Endothelial cell of umbilical vein (primary cell): ENCODE measurements around the gene NKD1. TPM values are rescaled to one million over a fixed set of nuclear protein-coding genes. Genes with fewer than 3 reads are reported as not detected.

Source experiments
- BruUV-seq: library from RNA; stranded (reverse); fragments of 400-500 nt; replicated peaks from 2 replicates; lab custom pipeline; 2021; lab: Mats Ljungman, UMichigan
- CTCF ChIA-PET: fragments of 300-600, 350-600 bp; sonication (Branson Sonifier 250); formaldehyde crosslinking; loops from one replicate; lab custom pipeline; 2021; ENCODE audit warnings: antibody characterized with exemption, inconsistent platforms; lab: Charles Lee
- POLR2A ChIA-PET: fragments of 300-600, 350-600 bp; sonication (Branson Sonifier 250); formaldehyde crosslinking; loops from one replicate; lab custom pipeline; 2021; ENCODE audit warnings: antibody characterized with exemption, inconsistent platforms; lab: Charles Lee
- DNase-seq: peaks from one replicate; pipeline ENCODE4 v3.0.0-alpha.2; 2011; ENCODE audit warnings: low read depth, low spot score
- FAIRE-seq: peaks from 2 replicates; lab custom pipeline; 2011; peaks lifted over from hg19 to GRCh38; lab: Jason Lieb, UNC
- H2AFZ ChIP-seq: 2 replicates; pipeline ENCODE4 v1.6.0; 2012; ENCODE audit warnings: low read depth, low read length, control low read depth, inconsistent platforms
- H3K27ac ChIP-seq: 2 replicates; pipeline ENCODE4 v1.5.1; 2011; ENCODE audit warnings: low read depth, mild to moderate bottlenecking, control low read depth, low read length, moderate library complexity; ENCODE audit not compliant: insufficient read depth
- H3K27me3 ChIP-seq, 2 experiments: 2 replicates each; pipeline versions ENCODE4 v1.6.0 to v1.6.1; 2011; ENCODE audit warnings: low read length in 2 of 2, mixed read lengths in 1 of 2; ENCODE audit not compliant: control insufficient read depth in 2 of 2, insufficient read depth in 2 of 2
- H3K36me3 ChIP-seq, 2 experiments: 2 replicates in 1 of 2; 3 replicates in 1 of 2; pipeline ENCODE4 v1.5.1; 2011; ENCODE audit warnings: low read length in 2 of 2, mild to moderate bottlenecking in 1 of 2, moderate library complexity in 1 of 2; ENCODE audit not compliant: control insufficient read depth in 2 of 2, insufficient read depth in 2 of 2; ENCODE audit errors: extremely low read depth in 1 of 2
- H3K4me1 ChIP-seq: 3 replicates; pipeline ENCODE4 v1.5.1; 2011; ENCODE audit warnings: mild to moderate bottlenecking, low read length; ENCODE audit not compliant: control insufficient read depth, insufficient read depth; ENCODE audit errors: extremely low read depth
- H3K4me2 ChIP-seq: 2 replicates; pipeline ENCODE4 v1.6.1; 2011; ENCODE audit warnings: low read length, control low read depth, mixed read lengths; ENCODE audit not compliant: insufficient read depth
- H3K4me3 ChIP-seq, 3 experiments: fragments of 200-600 bp in 1 of 3; sonication (generic), shearing (Covaris generic) in 1 of 3; replicated peaks in 1 of 3; 2 replicates each; pipeline ENCODE4 v1.5.1; 2011 to 2016; ENCODE audit warnings: control low read depth in 3 of 3, low read length in 3 of 3, mild to moderate bottlenecking in 2 of 3, inconsistent platforms in 1 of 3, low read depth in 1 of 3, moderate library complexity in 1 of 3; ENCODE audit not compliant: insufficient read depth in 1 of 3
- H3K79me2 ChIP-seq: 2 replicates; pipeline ENCODE4 v1.6.0; 2012; ENCODE audit warnings: low read length, inconsistent platforms; ENCODE audit not compliant: control insufficient read depth, insufficient read depth
- H3K9ac ChIP-seq: replicated peaks from 2 replicates; pipeline ENCODE3; 2011; ENCODE audit warnings: low read length, control low read depth; ENCODE audit not compliant: insufficient read depth; ENCODE audit errors: extremely low read depth
- H3K9me1 ChIP-seq: replicated peaks from 3 replicates; pipeline ENCODE4 v1.6.0; 2011; ENCODE audit warnings: mild to moderate bottlenecking, low read length; ENCODE audit not compliant: control insufficient read depth, insufficient read depth; ENCODE audit errors: extremely low read depth
- H3K9me3 ChIP-seq: replicated peaks from 2 replicates; pipeline ENCODE4 v1.5.1; 2012; ENCODE audit warnings: low read length, inconsistent platforms; ENCODE audit not compliant: control insufficient read depth, insufficient read depth
- H4K20me1 ChIP-seq: replicated peaks from 2 replicates; pipeline ENCODE3; 2011; ENCODE audit warnings: mild to moderate bottlenecking, low read length; ENCODE audit not compliant: control insufficient read depth, insufficient read depth; ENCODE audit errors: extremely low read depth
- EZH2 ChIP-seq: IDR thresholded peaks from 2 replicates; pipeline ENCODE4 v1.6.1; 2012; ENCODE audit warnings: borderline replicate concordance, low read depth, mild to moderate bottlenecking, moderate library complexity, low read length, inconsistent platforms; ENCODE audit not compliant: severe bottlenecking
- FOS ChIP-seq: IDR thresholded peaks from 2 replicates; pipeline ENCODE4 v1.6.1; 2011; ENCODE audit warnings: mild to moderate bottlenecking, low read length, moderate library complexity, borderline replicate concordance; ENCODE audit not compliant: insufficient read depth
- GATA2 ChIP-seq: IDR thresholded peaks from 2 replicates; pipeline ENCODE4 v1.7.0; 2011; ENCODE audit warnings: low read depth, mild to moderate bottlenecking, moderate library complexity, mixed read lengths, low read length; ENCODE audit not compliant: insufficient read length, insufficient read depth
- JUN ChIP-seq: IDR thresholded peaks from 2 replicates; pipeline ENCODE4 v1.6.1; 2011; ENCODE audit warnings: borderline replicate concordance, low read depth; ENCODE audit not compliant: insufficient read length, insufficient read depth
- MYC ChIP-seq: IDR thresholded peaks from one replicate; pipeline ENCODE4 v1.6.1; 2011; ENCODE audit warnings: mild to moderate bottlenecking, low read depth, low read length
- POLR2A ChIP-seq: IDR thresholded peaks from 2 replicates; pipeline ENCODE4 v1.6.1; 2012; ENCODE audit warnings: low read depth, mild to moderate bottlenecking, control low read depth, low read length
- POLR2AphosphoS5 ChIP-seq: IDR thresholded peaks from 2 replicates; pipeline ENCODE4 v1.6.1; 2012; ENCODE audit warnings: low read depth, mild to moderate bottlenecking, control low read depth, low read length, moderate library complexity; ENCODE audit not compliant: insufficient read depth
- dilution Hi-C: fragments of 300-500 bp; cut with MboI; formaldehyde crosslinking; loops from one replicate; pipeline ENCODE4 v1.15.0; 2019; ENCODE audit warnings: low sequenced_read_pairs; ENCODE audit not compliant: extremely low pct_ligation_motif_present
- intact Hi-C: fragments of 100-400 bp; cut with micrococcal nuclease; formaldehyde crosslinking; loops from one replicate; pipeline ENCODE4 v1.10.0; 2022
- polyA plus RNA-seq, 4 experiments: library from polyadenylated mRNA; depleted of rRNA in 3 of 4; stranded (reverse) in 3 of 4; unstranded in 1 of 4; fragments of >200 nt; gene quantifications; 2 replicates each; pipeline versions ENCODE4 v1.2.1 to v1.2.3, GENCODE V29; 2011 to 2012; ENCODE audit warnings: missing spikeins in 1 of 4
- total RNA-seq: library from RNA; stranded (reverse); gene quantifications from 2 replicates; pipeline ENCODE4 v1.2.3, GENCODE V29; 2021
- TF ChIP-seq, protein P1 (sequence below): IDR thresholded peaks from 2 replicates; pipeline ENCODE4 v1.6.1; 2011; ENCODE audit not compliant: insufficient read depth, insufficient read length
- TF ChIP-seq, protein P2 (sequence below), 2 donors: IDR thresholded peaks; 1 replicate in 1 of 2; 2 replicates in 1 of 2; pipeline ENCODE4 v1.5.1; 2011; ENCODE audit warnings: low read length in 2 of 2, mild to moderate bottlenecking in 2 of 2, moderate library complexity in 2 of 2, control low read depth in 1 of 2, inconsistent platforms in 1 of 2, low read depth in 1 of 2; ENCODE audit not compliant: insufficient read depth in 1 of 2; ENCODE audit errors: extremely low read depth in 1 of 2

Gene NKD1
- total and polyA plus RNA-seq, 2 donors (not counting 3 experiments of a cell fraction or from before 2014, with no cell fraction given) = not detected

DNA sequence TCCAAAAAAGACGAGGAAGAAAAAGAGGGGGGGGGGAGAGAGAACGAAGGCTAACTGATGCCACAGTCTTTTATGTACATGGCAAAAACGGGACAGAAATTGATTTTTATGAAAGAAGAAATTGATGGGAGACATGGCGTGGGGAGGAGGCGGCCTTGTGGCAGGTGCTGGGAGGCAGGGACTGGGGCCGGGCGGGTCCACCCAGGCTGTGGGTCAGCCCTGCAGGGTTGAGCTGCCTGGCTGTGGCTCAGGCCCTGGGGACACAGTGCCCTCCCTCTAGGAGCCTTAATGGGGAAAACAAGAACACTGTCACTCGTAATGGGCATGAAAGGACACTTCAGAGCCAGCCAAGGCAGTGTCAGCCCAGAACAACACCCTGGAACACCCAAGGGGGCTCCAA is 98.1 kb downstream of the NKD1 start:
- Histone ChIP-seq H2AFZ (no peak overlapping the region), H3K9ac (no peak overlapping the region), H3K79me2 (no peaks in the 10 kb centered on the region), H3K27ac (no peak overlapping the region), H3K9me1 (no peaks in the 10 kb centered on the region), H3K9me3 (no peaks in the 10 kb centered on the region), H4K20me1 (no peaks in the 10 kb centered on the region), H3K4me1 (no peaks in the 10 kb centered on the region), H3K4me3 (no peak overlapping the region), H3K27me3 (no peaks in the 10 kb centered on the region), H3K36me3 (no peaks in the 10 kb centered on the region), H3K4me2 (no peak overlapping the region)
- dilution Hi-C loops = no loop called here
- intact Hi-C loops = no loop called here
- CTCF ChIA-PET = interaction anchor here (1.1 to 1.4 kb wide), 2 partner anchors 19 to 53 kb away, joined by 3 to 4 read pairs; no protein-coding TSS in a partner anchor
- POLR2A ChIA-PET = no interaction called here
- TF ChIP-seq, protein P1, sequence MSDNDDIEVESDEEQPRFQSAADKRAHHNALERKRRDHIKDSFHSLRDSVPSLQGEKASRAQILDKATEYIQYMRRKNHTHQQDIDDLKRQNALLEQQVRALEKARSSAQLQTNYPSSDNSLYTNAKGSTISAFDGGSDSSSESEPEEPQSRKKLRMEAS = no peak
- TF ChIP-seq POLR2AphosphoS5 (no peak), MYC (no peak), FOS (no peak), POLR2A (no peak), EZH2 (no peak), GATA2 (no peak), JUN (no peak)
- TF ChIP-seq, protein P2, sequence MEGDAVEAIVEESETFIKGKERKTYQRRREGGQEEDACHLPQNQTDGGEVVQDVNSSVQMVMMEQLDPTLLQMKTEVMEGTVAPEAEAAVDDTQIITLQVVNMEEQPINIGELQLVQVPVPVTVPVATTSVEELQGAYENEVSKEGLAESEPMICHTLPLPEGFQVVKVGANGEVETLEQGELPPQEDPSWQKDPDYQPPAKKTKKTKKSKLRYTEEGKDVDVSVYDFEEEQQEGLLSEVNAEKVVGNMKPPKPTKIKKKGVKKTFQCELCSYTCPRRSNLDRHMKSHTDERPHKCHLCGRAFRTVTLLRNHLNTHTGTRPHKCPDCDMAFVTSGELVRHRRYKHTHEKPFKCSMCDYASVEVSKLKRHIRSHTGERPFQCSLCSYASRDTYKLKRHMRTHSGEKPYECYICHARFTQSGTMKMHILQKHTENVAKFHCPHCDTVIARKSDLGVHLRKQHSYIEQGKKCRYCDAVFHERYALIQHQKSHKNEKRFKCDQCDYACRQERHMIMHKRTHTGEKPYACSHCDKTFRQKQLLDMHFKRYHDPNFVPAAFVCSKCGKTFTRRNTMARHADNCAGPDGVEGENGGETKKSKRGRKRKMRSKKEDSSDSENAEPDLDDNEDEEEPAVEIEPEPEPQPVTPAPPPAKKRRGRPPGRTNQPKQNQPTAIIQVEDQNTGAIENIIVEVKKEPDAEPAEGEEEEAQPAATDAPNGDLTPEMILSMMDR (IDR thresholded peaks at IDR 0.05; ENCODE audit: extremely low read depth in 1 of 2, insufficient read depth in 1 of 2, low read depth in 1 of 2, low read length in 2 of 2) = no peak
- no peak for FAIRE-seq
- no peak for DNase-seq
- no TSS peak for BruUV-seq
